ENCODE data around the gene DUSP3.

The DUSP3 gene

GRCh38 chr17:43779145-43780125, 658 bp upstream of the DUSP3 start:
- H3K27ac ChIP-seq = peak overlapping the region; percentile 98
- TF ChIP-seq CTCF (conservative IDR thresholded peaks at IDR 0.05) = no peak
- TF ChIP-seq ZFX (IDR thresholded peaks at IDR 0.05) = no peak

GRCh38 chr17:43774304-43775250, 4.2 kb downstream of the DUSP3 start:
- H3K27ac ChIP-seq = no peak overlapping the region
- no peak for TF ChIP-seq ZFX (IDR thresholded peaks at IDR 0.05)
- no peak for TF ChIP-seq CTCF (conservative IDR thresholded peaks at IDR 0.05)

GRCh38 chr17:43772877-43773648, 5.7 kb downstream of the DUSP3 start:
- no peak for TF ChIP-seq CTCF (conservative IDR thresholded peaks at IDR 0.05)
- no peak overlapping the region for H3K27ac ChIP-seq

DNA sequence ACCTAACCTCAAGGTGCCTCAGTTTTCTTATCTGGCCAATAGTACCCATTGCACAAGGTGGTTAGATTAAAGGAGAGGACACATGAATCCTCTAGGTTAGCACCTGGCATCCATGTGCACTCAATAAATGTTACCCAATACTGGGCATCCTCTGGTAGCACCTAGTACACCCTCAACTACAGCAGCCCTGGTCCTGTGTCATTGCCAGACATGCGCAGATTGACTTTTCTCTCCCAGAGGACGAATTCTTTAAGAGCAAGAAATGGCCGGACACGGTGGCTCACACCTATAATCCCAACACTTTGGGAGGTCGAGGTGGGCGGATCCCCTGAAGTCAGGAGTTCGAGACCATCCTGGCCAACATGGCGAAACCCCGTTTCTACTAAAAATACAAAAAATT, 7.3 kb downstream of the DUSP3 start:
- H3K27ac ChIP-seq = no peak overlapping the region

DNA sequence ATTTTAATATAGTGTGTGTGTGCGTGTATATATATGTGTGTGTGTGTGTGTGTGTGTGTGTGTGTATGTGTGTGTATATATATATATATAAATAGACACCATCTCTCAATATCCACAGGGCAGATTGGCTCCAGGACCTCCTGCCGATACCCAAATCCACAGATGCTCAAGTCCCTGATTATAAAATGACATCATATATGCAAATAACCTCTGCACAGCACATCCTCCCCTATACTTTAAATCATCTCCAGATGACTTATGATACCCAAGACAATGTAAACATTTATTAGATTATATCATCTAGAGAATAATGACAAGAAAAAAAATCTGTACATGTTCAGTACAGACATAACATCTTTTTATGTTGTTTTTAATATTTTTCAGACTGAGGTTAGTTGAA, 7.8 kb downstream of the DUSP3 start:
- no peak overlapping the region for H3K27ac ChIP-seq
- TF ChIP-seq CTCF (conservative IDR thresholded peaks at IDR 0.05) (no peak), ZFX (IDR thresholded peaks at IDR 0.05) (no peak)

More for the DNA sequence above, 7.3 kb downstream of the DUSP3 start:
- TF ChIP-seq CTCF (conservative IDR thresholded peaks at IDR 0.05) (no peak), ZFX (IDR thresholded peaks at IDR 0.05) (no peak)

DNA sequence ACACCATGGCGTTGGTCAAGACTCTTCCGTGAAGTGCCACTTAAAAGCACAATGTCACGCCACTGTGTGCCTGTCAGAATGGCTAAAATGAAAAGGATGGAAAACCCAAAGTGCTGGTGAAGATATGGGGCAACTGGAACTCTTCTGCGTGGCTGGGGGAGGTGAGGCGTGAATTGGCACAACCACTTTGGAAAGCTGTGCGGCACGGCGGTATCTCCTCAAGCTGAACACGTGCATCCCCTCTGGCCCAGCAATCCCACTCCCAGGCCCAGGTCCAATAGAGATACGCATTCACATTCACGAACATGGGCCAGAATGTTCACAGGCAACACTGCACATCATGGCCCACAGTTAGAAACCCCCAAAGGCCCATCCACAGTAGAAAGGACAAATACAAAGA, 8.9 kb downstream of the DUSP3 start:
- H3K27ac ChIP-seq = no peak overlapping the region

More for the DNA sequence above, 8.9 kb downstream of the DUSP3 start:
- TF ChIP-seq CTCF (conservative IDR thresholded peaks at IDR 0.05) = no peak
- TF ChIP-seq ZFX (IDR thresholded peaks at IDR 0.05) = no peak

Measured in C4-2B (cell line).